ENCODE measurements around the gene FABP6. TPM values are rescaled to one million over a fixed set of nuclear protein-coding genes. Genes with fewer than 3 reads are reported as not detected.
"Not testable (repeated sequence)": the region's sequence is repeated elsewhere in the genome, so short reads cannot be mapped to it uniquely, and the experiment has no call there.

Gene FABP6
- total RNA-seq, 1 donor from 2014 or later = 7.7 TPM

DNA sequence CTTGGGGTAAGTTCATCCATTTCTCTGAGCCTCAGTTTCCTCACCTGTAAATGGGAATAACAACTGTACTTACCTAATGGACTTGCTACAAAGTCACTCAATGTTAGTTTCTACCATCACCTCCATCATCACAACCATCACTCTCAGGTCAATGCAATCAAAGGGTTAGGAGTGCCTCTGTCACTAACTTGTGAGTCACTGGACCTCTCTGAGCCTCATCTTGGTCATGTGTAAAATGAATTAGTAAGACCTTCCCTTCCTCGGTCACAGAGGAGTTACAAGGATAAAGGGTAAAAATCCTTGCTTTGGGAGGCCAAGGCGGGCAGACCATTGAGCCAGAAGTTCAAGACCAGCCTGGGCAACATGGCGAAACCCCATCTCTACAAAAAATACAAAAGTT lies 12.8 kb downstream of the FABP6 start:
- TF ChIP-seq, protein P1, sequence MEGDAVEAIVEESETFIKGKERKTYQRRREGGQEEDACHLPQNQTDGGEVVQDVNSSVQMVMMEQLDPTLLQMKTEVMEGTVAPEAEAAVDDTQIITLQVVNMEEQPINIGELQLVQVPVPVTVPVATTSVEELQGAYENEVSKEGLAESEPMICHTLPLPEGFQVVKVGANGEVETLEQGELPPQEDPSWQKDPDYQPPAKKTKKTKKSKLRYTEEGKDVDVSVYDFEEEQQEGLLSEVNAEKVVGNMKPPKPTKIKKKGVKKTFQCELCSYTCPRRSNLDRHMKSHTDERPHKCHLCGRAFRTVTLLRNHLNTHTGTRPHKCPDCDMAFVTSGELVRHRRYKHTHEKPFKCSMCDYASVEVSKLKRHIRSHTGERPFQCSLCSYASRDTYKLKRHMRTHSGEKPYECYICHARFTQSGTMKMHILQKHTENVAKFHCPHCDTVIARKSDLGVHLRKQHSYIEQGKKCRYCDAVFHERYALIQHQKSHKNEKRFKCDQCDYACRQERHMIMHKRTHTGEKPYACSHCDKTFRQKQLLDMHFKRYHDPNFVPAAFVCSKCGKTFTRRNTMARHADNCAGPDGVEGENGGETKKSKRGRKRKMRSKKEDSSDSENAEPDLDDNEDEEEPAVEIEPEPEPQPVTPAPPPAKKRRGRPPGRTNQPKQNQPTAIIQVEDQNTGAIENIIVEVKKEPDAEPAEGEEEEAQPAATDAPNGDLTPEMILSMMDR (IDR thresholded peaks at IDR 0.05; ENCODE audit: partially characterized antibody, unreplicated experiment) = no peak
- Mint-ChIP-seq H3K4me3 (ENCODE audit: unreplicated experiment) (no peak overlapping the region), H3K36me3 (ENCODE audit: unreplicated experiment) (no peaks in the 10 kb centered on the region), H3K4me1 (ENCODE audit: low read depth, unreplicated experiment) (peaks cover 40% of the 10 kb centered on the region), H3K27ac (ENCODE audit: unreplicated experiment) (peak overlapping the region; percentile 28), H3K27me3 (ENCODE audit: unreplicated experiment) (peaks cover 32% of the 10 kb centered on the region), H3K9me3 (ENCODE audit: unreplicated experiment) (peaks cover 24% of the 10 kb centered on the region)
- no peak for DNase-seq

DNA sequence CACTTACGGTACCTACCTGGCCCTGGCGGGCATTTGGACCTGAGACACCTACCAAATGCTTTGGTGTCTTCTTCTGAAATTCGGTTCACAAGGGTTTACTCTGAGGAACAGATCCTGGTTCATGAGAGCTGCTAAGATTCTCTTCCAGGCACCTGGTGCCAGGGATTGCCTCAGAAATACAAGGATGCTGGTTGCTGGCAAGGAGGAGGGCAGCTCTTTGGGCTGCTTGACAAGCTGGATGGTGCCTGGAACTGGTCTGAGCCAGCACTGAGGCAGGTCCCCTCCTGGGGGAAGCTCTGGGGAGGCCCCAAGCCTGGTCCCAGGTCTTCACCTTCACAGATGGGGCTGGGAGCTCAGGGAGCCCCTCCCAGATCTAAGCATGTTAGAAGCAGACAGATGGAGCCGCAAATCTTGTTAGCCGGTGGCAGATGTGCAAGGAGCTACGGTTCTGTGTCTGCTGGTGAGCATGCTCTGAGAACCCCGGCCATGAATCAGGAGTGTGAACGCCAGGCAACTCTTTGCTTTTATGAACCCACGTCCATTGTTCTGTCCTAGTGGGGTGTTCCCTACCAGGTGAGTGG lies 16.3 kb downstream of the FABP6 start:
- peak; percentile 75 for DNase-seq
- Mint-ChIP-seq H3K9me3 (ENCODE audit: unreplicated experiment) (peaks cover 13% of the 10 kb centered on the region), H3K36me3 (ENCODE audit: unreplicated experiment) (no peaks in the 10 kb centered on the region), H3K27me3 (ENCODE audit: unreplicated experiment) (peaks cover 19% of the 10 kb centered on the region), H3K4me1 (ENCODE audit: low read depth, unreplicated experiment) (peaks cover 35% of the 10 kb centered on the region), H3K4me3 (ENCODE audit: unreplicated experiment) (peak overlapping the region; percentile 71), H3K27ac (ENCODE audit: unreplicated experiment) (peak overlapping the region; percentile 98)
- TF ChIP-seq, protein P1 (IDR thresholded peaks at IDR 0.05; ENCODE audit: partially characterized antibody, unreplicated experiment) = no peak

GRCh38 chr5:160249570-160249969 lies 20.3 kb downstream of the FABP6 start:
- H3K27ac Mint-ChIP-seq (ENCODE audit: unreplicated experiment) = peak overlapping the region; percentile 87

GRCh38 chr5:160250226-160250625 lies 20.9 kb downstream of the FABP6 start:
- Mint-ChIP-seq H3K27me3 (ENCODE audit: unreplicated experiment) (peaks cover 17% of the 10 kb centered on the region), H3K36me3 (ENCODE audit: unreplicated experiment) (peaks cover 14% of the 10 kb centered on the region), H3K27ac (ENCODE audit: unreplicated experiment) (peak overlapping the region; percentile 87), H3K4me1 (ENCODE audit: low read depth, unreplicated experiment) (peaks cover 48% of the 10 kb centered on the region), H3K4me3 (ENCODE audit: unreplicated experiment) (peak overlapping the region; percentile 42), H3K9me3 (ENCODE audit: unreplicated experiment) (peaks cover 19% of the 10 kb centered on the region)
- DNase-seq = no peak
- TF ChIP-seq, protein P1 (IDR thresholded peaks at IDR 0.05; ENCODE audit: partially characterized antibody, unreplicated experiment) = no peak

More at GRCh38 chr5:160249570-160249969, 20.3 kb downstream of the FABP6 start:
- peaks cover 19% of the 10 kb centered on the region for H3K9me3 Mint-ChIP-seq (ENCODE audit: unreplicated experiment)
- peaks cover 51% of the 10 kb centered on the region for H3K4me1 Mint-ChIP-seq (ENCODE audit: low read depth, unreplicated experiment)
- peaks cover 18% of the 10 kb centered on the region for H3K27me3 Mint-ChIP-seq (ENCODE audit: unreplicated experiment)
- peaks cover 14% of the 10 kb centered on the region for H3K36me3 Mint-ChIP-seq (ENCODE audit: unreplicated experiment)
- not testable (repeated sequence) for H3K4me3 Mint-ChIP-seq (ENCODE audit: unreplicated experiment); DNase-seq

- H3K4me1 Mint-ChIP-seq (ENCODE audit: low read depth, unreplicated experiment) = peaks cover 42% of the 10 kb centered on the region
- no peak overlapping the region for H3K4me3 Mint-ChIP-seq (ENCODE audit: unreplicated experiment)
- no peak for DNase-seq
- peak overlapping the region; percentile 87 for H3K27ac Mint-ChIP-seq (ENCODE audit: unreplicated experiment)
- H3K9me3 Mint-ChIP-seq (ENCODE audit: unreplicated experiment) = peaks cover 14% of the 10 kb centered on the region
- TF ChIP-seq, protein P1 (IDR thresholded peaks at IDR 0.05; ENCODE audit: partially characterized antibody, unreplicated experiment) = no peak
- H3K36me3 Mint-ChIP-seq (ENCODE audit: unreplicated experiment) = peaks cover 14% of the 10 kb centered on the region
- H3K27me3 Mint-ChIP-seq (ENCODE audit: unreplicated experiment) = peaks cover 11% of the 10 kb centered on the region
Observed at GRCh38 chr5:160250826-160251225, 21.5 kb downstream of the FABP6 start.
